Measurements from ENCODE around the gene VTCN1.
"Not testable (repeated sequence)": the region's sequence is repeated elsewhere in the genome, so short reads cannot be mapped to it uniquely, and the experiment has no call there.

VTCN1 gene

DNA sequence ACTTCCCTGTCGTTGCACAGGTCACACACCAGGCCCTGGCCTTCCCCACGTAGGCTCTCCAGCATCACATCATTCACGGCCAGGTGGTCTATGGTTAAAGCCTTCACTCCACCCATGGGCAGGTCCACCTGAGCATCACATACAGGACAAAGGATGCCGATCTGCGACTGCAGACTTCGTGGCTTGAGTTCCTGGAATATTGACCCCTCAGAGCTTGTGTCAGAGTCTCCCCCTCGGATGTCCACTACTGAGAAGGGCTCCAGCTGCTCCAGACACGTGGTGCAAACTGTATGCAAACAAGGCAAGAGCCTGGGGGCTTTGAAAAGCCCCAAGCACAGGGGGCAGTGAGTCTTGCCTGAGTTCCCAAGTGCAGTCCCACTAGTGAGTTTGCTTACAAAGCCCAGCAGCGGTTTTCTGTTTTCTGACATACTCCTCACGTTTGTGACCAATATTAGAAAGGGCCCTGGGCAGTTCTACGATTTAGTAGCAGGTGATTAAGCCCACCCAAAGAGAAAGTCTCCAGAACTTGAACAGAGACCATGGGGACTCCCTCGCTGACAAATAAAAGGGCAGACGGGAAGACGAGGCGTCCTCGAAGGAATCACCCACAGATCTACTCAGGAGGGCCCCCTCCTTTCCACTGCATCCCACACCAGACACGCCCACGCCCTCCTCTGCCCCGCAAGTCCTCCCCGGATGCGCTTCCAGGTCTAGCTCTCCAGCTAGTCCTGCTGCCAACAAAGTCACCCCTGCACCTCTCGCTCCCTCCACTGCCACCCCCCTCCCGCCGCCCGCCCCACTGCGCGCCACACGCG is 89.7 kb downstream of the VTCN1 start:
- DNase-seq (ENCODE audit: extremely low read depth, insufficient read length) = no peak
- peak overlapping the region; percentile 80 for H3K4me3 ChIP-seq (replicated peaks; ENCODE audit: low read depth, low read length)
- no peaks in the 10 kb centered on the region; the same call in none of the 2 replicates for H3K27me3 ChIP-seq (replicated peaks; ENCODE audit: control insufficient read depth, insufficient read depth, low read length)
- no peaks in the 10 kb centered on the region for H3K36me3 ChIP-seq (ENCODE audit: control insufficient read depth, insufficient read depth, low read length)
- TF ChIP-seq, protein P1, sequence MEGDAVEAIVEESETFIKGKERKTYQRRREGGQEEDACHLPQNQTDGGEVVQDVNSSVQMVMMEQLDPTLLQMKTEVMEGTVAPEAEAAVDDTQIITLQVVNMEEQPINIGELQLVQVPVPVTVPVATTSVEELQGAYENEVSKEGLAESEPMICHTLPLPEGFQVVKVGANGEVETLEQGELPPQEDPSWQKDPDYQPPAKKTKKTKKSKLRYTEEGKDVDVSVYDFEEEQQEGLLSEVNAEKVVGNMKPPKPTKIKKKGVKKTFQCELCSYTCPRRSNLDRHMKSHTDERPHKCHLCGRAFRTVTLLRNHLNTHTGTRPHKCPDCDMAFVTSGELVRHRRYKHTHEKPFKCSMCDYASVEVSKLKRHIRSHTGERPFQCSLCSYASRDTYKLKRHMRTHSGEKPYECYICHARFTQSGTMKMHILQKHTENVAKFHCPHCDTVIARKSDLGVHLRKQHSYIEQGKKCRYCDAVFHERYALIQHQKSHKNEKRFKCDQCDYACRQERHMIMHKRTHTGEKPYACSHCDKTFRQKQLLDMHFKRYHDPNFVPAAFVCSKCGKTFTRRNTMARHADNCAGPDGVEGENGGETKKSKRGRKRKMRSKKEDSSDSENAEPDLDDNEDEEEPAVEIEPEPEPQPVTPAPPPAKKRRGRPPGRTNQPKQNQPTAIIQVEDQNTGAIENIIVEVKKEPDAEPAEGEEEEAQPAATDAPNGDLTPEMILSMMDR (IDR thresholded peaks at IDR 0.05; ENCODE audit: insufficient read depth, low read length, poor library complexity, severe bottlenecking) = no peak

DNA sequence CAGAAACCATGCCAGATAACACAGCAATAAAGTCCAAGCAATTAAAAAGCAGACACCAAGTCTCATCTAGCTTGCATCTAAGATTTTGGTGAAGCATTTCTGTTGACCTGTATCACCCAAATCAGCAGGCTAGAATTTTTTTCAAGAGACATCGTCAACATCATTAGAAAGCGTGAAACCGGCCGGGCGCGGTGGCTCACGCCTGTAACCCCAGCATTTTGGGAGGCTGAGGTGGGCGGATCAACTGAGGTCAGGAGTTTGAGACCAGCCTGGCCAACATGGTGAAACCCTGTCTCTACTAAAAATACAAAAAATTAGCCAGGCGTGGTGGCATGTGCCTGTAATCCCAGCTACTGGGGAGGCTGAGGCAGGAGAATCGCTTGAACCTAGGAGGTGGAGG is 91.6 kb downstream of the VTCN1 start:
- not testable (repeated sequence) for H3K4me3 ChIP-seq (replicated peaks; ENCODE audit: low read depth, low read length); H3K27me3 ChIP-seq (replicated peaks; ENCODE audit: control insufficient read depth, insufficient read depth, low read length); DNase-seq (ENCODE audit: extremely low read depth, insufficient read length); H3K36me3 ChIP-seq (ENCODE audit: control insufficient read depth, insufficient read depth, low read length)

DNA sequence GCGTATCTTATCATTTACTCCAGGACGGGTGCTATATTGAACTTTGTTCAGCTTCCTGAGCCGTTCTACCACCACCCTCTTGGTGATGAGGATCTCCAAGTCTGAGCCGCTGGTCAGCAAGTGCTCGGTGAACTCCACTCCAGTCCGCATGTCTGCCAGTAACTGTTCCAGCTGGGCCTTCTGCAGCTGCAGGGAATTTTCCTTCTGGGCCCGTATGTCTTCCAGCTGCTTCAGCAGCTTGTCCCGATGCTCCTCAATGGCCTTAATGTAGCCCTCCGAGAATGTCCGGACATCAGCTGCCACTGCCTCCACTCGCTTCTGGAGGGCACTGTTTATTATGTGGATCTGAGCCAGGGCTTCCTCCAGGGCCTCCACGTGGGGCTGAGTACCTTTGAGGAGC is 92.6 kb downstream of the VTCN1 start:
- TF ChIP-seq, protein P1 (IDR thresholded peaks at IDR 0.05; ENCODE audit: insufficient read depth, low read length, poor library complexity, severe bottlenecking) = no peak
- DNase-seq (ENCODE audit: extremely low read depth, insufficient read length) = no peak
- Histone ChIP-seq H3K36me3 (ENCODE audit: control insufficient read depth, insufficient read depth, low read length) (no peaks in the 10 kb centered on the region), H3K4me3 (replicated peaks; ENCODE audit: low read depth, low read length) (no peak overlapping the region), H3K27me3 (replicated peaks; ENCODE audit: control insufficient read depth, insufficient read depth, low read length) (no peaks in the 10 kb centered on the region)

DNA sequence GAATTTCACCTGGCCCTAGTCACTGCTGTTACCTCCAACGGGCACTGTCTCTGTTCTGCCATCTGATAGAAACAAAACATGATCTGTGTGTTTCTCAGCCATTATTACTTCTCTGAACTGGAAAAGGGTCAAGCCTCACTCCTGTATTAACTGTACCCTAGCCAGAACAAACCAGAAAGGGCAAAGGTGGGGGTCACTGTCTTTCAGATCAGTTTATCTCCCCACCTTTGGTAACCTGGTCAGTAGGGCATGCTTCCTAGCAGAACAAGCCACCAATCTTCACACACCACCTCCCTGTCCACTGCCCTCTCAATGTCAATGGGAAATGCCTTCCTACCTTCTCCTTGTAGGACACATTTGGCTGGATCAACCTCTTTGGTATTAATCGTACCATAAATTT is 93.0 kb downstream of the VTCN1 start:
- no peak for DNase-seq (ENCODE audit: extremely low read depth, insufficient read length)
- H3K4me3 ChIP-seq (replicated peaks; ENCODE audit: low read depth, low read length) = no peak overlapping the region
- TF ChIP-seq, protein P1 (IDR thresholded peaks at IDR 0.05; ENCODE audit: insufficient read depth, low read length, poor library complexity, severe bottlenecking) = no peak
- H3K36me3 ChIP-seq (ENCODE audit: control insufficient read depth, insufficient read depth, low read length) = no peaks in the 10 kb centered on the region
- no peaks in the 10 kb centered on the region for H3K27me3 ChIP-seq (replicated peaks; ENCODE audit: control insufficient read depth, insufficient read depth, low read length)

DNA sequence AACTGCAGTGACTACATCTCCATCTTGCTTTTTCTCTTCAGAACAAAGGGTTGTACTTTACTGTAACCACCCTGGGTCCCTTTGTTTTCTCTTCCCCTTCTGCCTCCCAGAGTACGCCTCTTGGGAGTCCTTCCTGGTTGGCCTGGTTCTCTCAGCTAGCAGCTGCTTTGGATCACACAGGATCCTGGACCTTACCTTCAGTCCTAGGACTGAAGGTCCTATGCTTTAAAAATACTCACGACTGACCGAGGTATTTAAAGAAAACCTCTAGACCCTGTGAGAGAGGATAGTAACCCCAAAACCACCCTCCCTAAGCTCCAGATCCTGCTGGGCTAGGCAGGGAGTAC is 94.0 kb downstream of the VTCN1 start:
- no peaks in the 10 kb centered on the region for H3K36me3 ChIP-seq (ENCODE audit: control insufficient read depth, insufficient read depth, low read length)
- TF ChIP-seq, protein P1 (IDR thresholded peaks at IDR 0.05; ENCODE audit: insufficient read depth, low read length, poor library complexity, severe bottlenecking) = no peak
- no peak overlapping the region for H3K4me3 ChIP-seq (replicated peaks; ENCODE audit: low read depth, low read length)
- no peak for DNase-seq (ENCODE audit: extremely low read depth, insufficient read length)
- no peaks in the 10 kb centered on the region for H3K27me3 ChIP-seq (replicated peaks; ENCODE audit: control insufficient read depth, insufficient read depth, low read length)

DNA sequence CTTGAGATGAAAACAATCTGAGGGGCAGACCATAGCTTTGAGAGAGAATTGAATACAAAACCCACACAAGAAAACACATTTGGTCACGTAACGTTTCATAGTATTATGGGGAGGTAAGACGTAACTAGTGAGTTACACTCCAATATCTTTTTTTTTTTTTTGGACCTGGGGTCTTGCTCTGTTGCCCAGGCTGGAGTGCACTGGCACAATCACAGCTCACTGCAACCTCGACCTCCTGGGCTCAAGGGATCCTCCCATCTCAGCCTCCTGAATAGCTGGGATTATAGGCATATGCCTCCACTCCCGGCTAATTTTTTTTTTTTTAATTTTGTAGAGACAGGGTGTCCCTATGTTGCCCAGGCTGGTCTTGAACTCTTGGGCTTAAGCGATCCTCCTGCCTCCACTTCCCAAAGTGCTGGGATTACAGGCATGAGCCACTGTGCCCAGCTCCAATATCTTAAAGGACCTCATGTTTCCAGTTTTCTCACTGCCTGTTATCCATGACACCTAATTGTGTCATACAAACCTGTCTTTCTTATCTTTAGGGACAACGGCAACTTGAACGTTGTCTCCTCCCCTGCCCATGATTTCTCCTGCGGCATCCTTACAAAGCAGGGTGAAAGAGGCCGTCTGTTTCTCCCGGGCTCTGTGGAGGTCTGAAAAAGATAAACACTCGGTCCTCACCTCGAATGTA is 94.5 kb downstream of the VTCN1 start:
- H3K36me3 ChIP-seq (ENCODE audit: control insufficient read depth, insufficient read depth, low read length) = no peaks in the 10 kb centered on the region
- TF ChIP-seq, protein P1 (IDR thresholded peaks at IDR 0.05; ENCODE audit: insufficient read depth, low read length, poor library complexity, severe bottlenecking) = no peak
- DNase-seq (ENCODE audit: extremely low read depth, insufficient read length) = no peak
- no peak overlapping the region for H3K4me3 ChIP-seq (replicated peaks; ENCODE audit: low read depth, low read length)
- no peaks in the 10 kb centered on the region for H3K27me3 ChIP-seq (replicated peaks; ENCODE audit: control insufficient read depth, insufficient read depth, low read length)
